HG03045 (cell line): Measurements from ENCODE around the gene MINDY4.
"Not testable (repeated sequence)": the region's sequence is repeated elsewhere in the genome, so short reads cannot be mapped to it uniquely, and the experiment has no call there.

Experiments used
- ATAC-seq: cut with Tn5 transposase; IDR thresholded peaks from one replicate; pipeline ENCODE4 v1.9.1; 2021; ENCODE audit warnings: mild to moderate bottlenecking, moderate library complexity; ENCODE audit not compliant: unreplicated experiment

MINDY4 gene

GRCh38 chr7:30829471-30829870, 58.3 kb downstream of the MINDY4 start:
- ATAC-seq: no peak

- ATAC-seq: no peak
Measured at GRCh38 chr7:30831227-30831626, 60.0 kb downstream of the MINDY4 start.

- ATAC-seq: no peak
Measured at GRCh38 chr7:30831936-30832335, 60.7 kb downstream of the MINDY4 start.

- ATAC-seq: not testable (repeated sequence)
Measured at GRCh38 chr7:30834017-30834674, 62.9 kb downstream of the MINDY4 start.

GRCh38 chr7:30835396-30835915, 64.2 kb downstream of the MINDY4 start:
- ATAC-seq: no peak

GRCh38 chr7:30836991-30837390, 65.8 kb downstream of the MINDY4 start:
- ATAC-seq: no peak

- ATAC-seq: no peak
Measured at GRCh38 chr7:30837581-30837980, 66.4 kb downstream of the MINDY4 start.

GRCh38 chr7:30838008-30838407, 66.8 kb downstream of the MINDY4 start:
- no peak for ATAC-seq

GRCh38 chr7:30840141-30841024, 69.2 kb downstream of the MINDY4 start:
- no peak for ATAC-seq

- ATAC-seq: no peak
Measured at GRCh38 chr7:30841025-30841735, 70.0 kb downstream of the MINDY4 start.

- ATAC-seq: no peak
Measured at GRCh38 chr7:30841801-30842541, 70.8 kb downstream of the MINDY4 start.

- ATAC-seq: no peak
Measured at GRCh38 chr7:30842542-30843451, 71.6 kb downstream of the MINDY4 start.

- no peak for ATAC-seq
Measured at GRCh38 chr7:30843741-30844482, 72.7 kb downstream of the MINDY4 start.

- ATAC-seq: no peak
Measured at GRCh38 chr7:30844483-30844874, 73.3 kb downstream of the MINDY4 start.

- ATAC-seq: no peak
Measured at GRCh38 chr7:30844916-30845315, 73.7 kb downstream of the MINDY4 start.

- ATAC-seq: no peak
Measured at GRCh38 chr7:30845426-30846135, 74.4 kb downstream of the MINDY4 start.

GRCh38 chr7:30846378-30846777, 75.2 kb downstream of the MINDY4 start:
- no peak for ATAC-seq

GRCh38 chr7:30848121-30848855, 77.1 kb downstream of the MINDY4 start:
- no peak for ATAC-seq
